RCC 7860 (cell line): ENCODE data around the gene SEMA4D.

Source experiments
- DNase-seq: peaks from one replicate; pipeline ENCODE4 v3.0.0-alpha.2; 2015; ENCODE audit warnings: low spot score
- FAIRE-seq: peaks from 2 replicates; lab custom pipeline; 2012; peaks lifted over from hg19 to GRCh38; lab: Jason Lieb, UNC

Gene SEMA4D

DNA sequence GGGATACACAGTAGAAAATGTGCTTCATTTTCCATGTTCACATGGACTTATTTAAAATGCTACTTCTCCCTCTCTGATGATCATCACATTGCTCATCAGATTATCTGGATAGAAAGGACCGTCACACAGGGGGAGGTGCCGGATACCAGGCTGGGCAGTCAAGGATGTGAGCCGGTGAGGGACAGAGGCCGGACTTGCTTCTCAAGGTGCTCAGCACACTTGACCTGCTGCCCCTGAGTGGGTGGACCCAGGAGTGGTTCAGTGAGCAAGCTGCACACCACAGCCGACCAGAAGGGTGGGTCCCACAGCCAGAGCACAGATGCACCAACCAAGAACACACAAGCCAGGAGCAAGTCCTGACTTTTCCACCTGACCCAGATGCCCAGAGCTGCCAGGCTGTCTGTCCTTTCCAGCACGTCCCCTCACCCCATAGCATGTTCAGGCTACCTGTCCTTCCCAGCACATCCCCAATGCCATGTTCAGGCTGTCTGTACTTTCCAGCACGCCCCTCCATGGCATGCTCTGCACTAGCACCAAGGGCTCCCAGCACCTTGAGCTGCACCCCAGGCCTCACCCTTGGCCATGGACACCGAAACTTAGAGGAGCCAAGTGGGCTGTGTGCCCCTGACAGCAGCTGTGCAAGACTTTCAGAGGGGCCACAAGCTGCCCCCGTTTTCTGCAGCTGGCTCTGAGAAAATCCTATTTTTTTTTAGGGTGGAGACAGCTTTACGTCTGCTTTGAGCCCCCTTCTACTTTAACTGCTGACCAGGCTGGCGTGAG is 101.8 kb downstream of the SEMA4D start:
- no peak for FAIRE-seq

DNA sequence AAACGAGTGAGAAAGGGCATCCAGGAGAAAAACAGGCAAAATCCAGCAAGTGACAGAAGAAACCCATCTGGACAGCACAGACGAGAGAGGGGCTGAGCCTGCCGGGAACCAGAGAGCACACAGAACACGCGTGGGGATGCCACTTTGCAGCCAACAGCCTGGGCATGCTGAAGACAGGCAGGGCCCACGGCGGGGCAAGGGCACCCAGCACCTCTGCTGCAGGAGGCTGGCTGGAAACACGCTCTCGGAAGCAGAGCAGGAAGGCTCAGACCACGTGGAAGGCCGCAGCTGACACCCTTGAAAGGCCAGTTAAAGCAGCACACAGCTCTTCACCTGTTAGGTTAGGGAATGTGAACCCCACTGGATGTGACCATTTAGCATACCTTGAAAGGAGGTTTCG is 103.5 kb downstream of the SEMA4D start:
- no peak for FAIRE-seq

More for the DNA sequence above, 101.8 kb downstream of the SEMA4D start:
- no peak for DNase-seq

DNA sequence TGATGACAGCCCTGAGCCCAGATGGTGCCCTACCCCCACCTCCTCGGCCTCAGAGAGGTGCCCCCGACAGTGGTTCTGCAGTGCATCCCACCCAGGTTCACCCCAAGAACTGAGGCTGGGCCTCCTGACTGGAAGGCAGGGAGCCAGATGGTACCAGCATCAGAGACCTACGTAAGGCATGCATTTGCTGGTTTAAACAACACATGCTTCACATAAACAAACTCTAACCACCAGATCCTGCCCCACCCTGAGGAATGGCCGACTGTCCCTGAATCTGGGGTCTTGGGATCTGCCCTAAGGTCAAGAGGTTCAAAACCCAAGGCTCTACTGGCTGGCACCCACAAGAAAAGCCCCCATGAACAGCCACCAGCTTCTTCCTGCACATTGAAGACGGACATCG is 106.3 kb downstream of the SEMA4D start:
- no peak for DNase-seq
- FAIRE-seq = no peak

More for the DNA sequence above, 103.5 kb downstream of the SEMA4D start:
- no peak for DNase-seq

DNA sequence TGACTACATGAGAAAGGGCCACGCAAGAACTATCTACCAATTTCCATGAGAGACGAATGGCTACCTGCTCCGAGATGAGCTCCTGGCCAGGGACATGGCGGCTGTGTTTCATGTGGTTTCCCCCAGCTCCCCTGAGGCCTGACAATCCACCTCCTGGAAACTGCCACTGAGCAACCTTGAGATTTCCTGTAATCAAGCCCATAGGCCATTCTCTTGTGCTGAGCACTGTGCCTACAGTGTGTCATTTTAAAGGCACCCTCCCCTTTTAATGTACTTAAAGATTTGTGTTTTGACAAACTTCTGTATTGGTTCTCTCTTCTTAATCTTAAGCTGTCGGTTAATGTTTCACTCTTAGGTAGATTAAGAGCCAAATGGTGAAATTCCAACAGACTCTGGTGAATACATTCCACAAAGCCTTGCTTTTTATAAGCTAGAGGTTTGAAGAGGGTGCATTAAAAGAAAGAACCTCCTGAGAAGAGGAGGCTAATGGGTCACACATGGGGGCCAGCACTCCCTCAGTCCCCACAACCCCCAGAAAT is 107.3 kb downstream of the SEMA4D start:
- no peak for FAIRE-seq
- DNase-seq = no peak

DNA sequence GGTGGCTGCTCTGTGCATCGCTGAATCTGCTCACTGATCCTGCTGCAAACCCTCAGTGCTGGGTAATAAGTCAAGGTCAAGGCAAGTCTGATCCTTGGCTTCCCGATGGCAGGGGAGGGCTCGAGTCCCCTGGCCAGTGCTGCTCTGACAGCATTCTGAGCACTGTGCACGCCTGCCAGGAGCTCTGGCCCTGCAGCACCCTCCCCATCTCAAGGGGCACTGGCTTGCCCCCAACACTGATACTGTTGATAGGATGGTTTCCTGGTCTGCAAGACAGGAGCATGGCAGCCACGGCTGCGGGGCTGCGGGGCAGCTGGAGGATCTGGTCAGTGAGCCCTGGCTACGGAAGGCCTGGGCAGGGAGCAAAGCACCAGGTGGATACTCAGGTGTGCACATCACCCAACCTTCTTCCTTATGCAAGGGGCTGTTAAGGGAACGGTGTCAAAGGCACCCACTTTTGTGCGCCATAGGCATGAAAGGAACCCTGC is 107.8 kb downstream of the SEMA4D start:
- DNase-seq = no peak
- FAIRE-seq = no peak

DNA sequence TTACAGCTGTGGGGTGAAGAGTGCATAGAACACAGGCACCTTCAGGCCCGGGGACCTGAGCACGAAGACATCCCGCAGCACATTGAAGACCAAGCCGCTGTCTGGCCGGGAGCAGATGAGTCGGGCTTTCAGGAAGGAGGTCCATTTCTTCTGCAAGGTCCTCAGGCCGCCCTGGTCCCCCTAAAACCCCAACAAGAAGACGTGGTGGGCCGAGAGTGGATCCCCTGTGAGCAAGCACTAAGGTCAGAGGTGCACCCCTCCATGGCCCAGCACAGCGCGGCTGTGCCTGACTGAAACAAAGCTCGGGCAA is 109.1 kb downstream of the SEMA4D start:
- DNase-seq (no peak), FAIRE-seq (no peak)

DNA sequence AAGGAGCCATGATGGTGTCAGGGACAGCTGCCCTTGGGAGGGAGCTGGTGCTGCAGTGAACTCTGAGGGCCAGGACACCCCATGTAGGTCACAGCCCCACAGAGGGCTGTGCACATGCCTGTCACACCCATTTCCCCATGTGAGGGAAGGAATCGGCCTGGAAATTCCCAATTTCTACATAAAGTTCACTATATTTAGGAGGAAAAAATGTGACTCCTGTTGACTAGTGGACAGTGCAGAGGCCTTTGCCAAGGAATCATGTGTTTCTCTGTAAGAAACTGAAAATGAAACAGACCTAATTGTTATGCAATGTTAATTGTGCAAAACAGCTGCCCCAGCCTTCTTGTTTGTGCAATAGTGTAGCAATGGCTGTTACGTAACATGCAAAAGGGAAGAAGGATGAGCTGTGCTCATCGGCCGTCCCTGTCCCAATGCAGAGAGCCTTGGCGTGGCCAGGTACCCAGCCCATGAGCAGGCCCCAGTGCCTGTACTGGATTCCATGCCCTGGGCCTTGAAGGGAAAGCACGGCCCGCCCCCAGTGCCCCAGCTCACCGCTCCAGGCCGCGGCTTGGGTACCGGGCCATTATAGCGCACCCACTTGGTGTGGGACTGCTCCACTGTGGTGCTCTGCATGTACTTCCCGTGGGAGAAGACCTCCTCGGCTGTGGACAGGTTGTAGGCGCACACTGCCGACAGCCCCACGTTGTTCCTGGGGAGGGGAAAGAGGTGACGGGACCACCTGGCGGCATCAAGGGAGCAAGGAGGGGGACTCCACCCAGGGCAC is 109.6 kb downstream of the SEMA4D start:
- DNase-seq = no peak
- no peak for FAIRE-seq

DNA sequence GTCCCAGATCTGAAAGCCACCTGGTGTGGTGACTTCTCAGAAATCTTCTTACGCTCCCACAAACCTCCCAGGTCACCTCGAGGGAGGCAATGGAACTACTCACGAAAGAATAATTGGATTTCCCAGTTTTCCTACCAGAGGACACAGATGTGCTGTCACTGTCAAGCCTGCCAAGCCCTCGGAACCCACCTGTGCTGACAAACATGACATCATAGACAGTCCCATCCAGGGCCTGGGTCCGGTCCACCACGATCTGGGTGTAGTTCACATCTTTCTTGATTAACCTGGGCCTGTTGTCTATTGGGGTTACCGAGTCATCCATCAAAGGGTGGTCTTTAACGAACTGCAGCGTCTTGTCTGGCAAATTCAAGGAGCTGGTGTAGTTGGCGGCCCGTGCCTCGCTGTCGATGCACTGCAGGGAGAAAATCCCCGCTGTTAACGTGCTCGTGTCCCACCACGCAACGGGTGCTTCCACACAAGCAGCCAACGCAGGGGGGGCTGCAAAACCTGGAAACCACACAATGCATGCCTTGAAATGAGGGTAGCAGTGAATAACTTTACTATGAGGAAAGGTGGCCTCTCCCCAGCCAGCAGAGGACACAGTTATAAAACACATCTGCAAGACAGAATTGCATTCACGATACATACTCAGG is 110.6 kb downstream of the SEMA4D start:
- FAIRE-seq = no peak
- DNase-seq = no peak

DNA sequence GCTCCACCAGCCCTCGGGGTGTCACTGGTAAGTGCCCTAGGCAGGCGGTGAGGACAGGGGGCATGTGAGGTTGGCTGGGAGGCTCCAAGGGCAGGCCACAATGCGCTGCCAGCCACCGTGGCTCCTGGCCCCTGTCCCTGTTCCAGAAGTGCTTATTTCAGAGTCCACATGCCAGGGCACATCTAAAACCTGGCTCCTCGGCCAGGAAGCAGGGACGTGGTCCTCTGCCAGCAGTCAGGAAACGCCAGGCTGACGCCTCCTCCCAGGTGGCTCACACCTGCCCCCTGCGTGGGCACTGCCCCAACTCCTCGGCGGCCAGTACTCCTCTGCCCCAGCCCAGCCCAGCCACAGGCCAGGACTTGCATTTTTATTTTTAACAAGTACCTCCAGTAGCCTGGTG is 111.1 kb downstream of the SEMA4D start:
- DNase-seq (no peak), FAIRE-seq (no peak)

DNA sequence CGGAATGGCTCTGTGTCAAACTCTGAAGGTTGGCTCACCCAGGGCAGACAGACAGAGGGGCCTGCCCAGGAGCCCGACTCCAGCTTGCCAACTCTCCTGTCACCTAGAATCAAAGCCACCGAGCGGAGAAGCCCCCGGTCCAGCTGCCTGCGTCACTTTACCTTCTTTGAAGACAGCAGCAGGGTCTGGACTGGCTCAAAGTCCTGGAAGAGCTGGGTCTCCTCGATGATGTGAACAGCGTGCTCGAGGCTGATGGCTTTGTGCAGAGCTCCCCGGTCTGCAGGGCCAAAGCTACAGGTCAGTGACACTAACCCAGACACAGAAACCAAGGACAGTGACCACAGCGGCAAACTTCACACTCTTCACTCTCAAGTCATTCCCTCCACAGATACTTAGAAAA is 111.7 kb downstream of the SEMA4D start:
- DNase-seq = no peak
- no peak for FAIRE-seq

DNA sequence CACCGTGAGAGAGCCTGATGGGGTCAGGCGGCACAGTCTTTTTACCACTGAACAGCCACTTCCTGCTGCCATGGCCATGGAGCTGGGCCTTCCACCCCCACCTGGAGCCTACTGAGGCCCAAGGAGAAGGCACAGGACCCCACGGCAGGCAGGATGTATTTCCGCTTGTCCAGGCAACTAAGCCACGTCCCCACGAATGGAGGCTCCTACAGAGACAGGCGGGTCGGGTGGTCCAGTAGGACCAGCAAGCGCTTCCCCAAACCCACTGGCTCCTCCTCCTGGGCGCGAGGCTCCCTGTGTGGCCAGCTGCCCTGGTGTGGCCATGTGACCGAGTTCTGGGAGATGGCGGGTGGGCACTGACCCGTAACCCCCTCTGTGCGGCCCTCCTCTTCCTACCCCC is 113.1 kb downstream of the SEMA4D start:
- no peak for FAIRE-seq

DNA sequence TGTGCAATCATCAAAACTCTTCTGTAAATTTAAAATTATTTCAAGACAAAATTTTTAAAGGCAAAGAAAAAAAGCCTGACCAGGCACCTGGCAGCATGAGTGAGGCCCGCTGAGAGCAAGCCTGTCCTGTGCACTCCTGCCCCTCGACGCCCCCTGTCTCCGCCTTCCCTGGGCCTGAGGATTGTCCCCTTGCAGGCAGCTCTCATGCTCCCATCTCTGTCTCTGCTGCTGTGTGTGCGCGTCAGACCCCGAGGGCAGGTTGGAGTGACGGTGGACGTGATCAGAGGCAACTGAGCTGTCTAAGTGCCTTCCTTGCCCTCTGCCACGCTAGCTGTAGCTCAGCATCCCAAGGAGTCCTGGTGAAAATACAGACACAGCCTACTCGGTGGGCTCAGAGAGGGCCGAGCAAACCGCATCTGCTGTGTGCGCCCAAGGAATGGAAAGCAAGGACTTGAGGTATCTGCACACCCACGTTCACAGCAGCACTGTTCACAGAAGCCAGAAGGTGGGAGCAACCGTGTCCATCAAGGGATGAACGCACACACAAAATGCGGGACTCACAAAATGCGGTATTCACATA is 114.1 kb downstream of the SEMA4D start:
- FAIRE-seq (no peak), DNase-seq (no peak)

More for the DNA sequence above, 113.1 kb downstream of the SEMA4D start:
- no peak for DNase-seq

DNA sequence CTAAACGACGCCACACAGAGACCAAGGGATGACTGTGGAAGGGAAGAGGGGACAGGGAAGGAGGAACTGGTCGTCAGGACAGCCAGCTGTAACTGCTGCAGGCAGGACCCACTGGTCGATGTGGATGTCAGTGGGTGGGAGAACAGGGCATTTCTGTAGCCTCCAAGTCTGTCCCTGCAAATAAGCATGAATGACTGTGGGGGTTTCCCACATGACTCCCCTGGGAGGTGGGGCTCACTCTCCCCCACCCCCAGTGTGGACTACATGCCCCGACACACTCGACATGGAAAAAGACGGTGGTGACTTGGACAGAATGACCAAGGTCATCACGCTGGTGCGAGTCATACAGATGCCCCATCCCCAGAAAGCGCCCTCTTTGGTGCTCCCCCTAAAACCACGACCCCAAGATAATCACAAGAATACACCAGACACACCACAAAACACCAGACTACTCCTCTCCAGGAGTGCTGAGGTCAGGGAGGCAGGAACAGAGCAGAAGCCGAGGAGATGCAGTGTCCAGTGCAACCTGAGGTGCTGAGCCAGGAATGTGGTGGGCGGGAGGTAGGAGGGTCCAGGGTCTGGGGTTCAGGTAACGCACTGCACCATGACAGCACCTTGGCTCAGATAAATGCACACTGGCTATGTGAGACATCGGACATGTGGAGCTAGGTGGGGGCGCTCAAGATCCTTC is 114.7 kb downstream of the SEMA4D start:
- FAIRE-seq (no peak), DNase-seq (no peak)

DNA sequence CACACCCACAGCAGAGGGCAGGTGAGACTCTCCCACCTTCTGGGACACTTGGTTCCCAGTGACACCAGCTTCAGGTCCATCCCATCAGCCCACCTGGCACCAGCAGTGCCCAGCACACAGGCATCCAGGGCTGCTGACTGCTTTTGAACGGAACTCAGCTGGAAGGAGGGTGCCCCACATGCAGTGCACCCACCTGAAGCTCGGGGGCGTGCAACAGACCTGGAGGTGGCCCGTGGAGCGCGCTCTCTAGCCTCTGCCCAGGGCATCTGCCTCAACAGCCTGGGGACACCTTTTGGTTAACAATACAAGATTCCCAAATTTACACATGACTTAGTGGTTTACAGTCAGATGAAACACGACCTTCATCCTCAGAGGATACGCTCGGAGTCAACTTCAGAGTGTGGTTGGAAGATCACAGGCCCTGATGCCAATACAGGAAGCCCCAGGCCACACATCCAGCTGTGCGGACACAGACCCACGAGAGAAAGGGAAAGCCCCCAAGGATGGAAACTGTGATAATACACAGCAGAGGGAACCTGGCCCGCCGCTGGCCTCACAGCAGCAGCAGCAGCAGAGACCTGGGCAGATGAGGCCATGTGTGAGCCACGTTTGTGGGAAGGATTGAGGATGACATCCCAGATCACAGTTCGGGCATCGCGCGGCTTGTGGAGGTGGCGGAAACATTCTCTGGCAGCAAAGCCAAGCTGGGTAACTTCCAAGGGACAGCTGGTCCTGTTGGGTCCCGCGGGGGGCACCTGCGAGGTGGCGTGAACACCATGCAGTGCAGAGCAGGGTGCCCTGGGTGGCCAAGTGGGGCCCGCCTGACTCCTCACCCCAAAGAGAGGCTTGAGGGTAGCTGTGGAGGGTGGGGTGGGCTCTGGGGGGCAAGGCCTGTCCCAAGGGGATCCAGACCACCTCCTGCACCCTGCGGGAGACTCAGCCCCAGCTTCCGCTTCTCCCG is 115.6 kb downstream of the SEMA4D start:
- DNase-seq = no peak
- no peak for FAIRE-seq

DNA sequence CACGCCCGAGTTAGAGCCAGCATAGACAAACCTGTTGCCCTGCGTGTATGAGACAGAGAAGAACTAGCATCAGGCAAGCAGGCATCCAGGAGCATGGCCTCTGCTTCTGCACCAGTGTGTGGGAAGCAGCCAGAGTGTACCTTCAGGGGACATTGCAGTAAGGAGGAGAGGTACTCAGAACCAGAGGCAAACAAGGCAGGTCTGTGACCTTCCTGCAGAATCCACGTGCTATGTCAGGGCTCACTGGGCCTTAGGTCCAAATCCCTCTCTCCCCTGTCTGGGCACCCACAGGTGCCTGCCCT is 116.7 kb downstream of the SEMA4D start:
- DNase-seq (no peak), FAIRE-seq (no peak)

DNA sequence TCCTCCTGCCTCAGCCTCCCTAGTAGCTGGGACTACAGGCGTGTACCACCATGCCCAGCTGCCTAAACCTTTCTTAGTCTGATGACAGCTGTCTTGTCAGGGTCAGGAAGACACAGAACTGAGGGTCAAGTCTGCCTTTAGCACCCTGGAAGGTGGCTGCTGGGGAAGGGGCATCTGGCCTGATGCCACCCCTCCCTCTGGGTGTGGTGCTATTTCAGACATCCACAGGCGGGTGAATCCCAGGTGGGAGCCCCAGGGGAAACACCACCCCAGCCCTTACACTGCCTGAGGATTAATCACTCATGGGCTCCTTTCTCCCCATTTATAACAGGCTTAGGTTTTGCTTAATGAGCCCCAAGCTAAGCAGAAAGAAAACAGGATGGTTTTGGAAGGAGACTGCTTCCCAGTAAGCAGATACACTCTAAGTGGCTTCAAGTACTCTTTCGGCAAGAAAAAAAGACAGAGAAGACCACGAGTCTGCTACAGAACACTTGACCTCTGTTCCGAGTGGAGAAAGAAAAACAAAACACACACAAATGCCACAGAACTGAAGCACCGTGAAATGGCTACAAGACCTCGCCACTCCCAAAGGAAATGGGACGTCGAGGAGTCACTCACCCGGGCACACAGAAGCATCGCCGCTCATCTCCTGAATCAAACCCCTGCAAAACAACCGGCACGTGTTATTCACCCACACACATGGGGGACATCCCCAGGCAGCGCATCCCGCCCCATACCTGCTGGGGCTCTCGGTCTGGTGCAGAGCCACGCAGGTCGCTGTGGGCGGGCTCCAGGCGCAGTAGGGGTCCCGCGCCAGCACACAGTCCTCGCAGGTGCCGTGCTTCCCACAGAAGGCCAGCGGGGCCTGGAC is 117.2 kb downstream of the SEMA4D start:
- DNase-seq (no peak), FAIRE-seq (no peak)

DNA sequence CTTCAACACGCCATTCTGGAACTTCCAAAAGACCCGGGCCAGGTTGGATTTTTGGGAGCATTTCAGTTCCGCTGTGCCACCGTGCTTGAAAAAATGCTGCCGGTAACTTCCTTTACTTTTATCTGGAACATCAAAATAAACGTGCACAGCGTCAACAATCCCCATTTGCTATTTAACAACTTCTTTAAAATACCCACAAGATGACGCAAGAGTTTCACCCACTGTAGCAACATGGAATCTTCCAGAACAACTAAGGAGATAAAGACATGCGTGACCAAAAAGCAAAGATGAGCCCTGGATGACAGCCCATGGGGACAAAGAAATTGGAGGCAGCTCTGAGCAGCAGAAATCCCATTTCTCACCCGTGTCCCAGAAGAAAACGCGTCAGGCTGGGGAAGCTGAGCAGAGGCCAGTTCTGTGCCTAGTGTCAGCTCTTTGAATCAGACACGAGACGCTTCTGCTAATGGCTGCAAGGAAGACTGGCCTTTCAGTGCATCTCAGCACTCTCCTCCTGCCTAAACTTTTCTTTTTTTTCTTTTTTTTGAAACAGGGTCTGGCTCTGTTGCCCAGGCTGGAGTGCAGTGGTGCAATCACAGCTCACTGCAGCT is 118.3 kb downstream of the SEMA4D start:
- FAIRE-seq (no peak), DNase-seq (no peak)

DNA sequence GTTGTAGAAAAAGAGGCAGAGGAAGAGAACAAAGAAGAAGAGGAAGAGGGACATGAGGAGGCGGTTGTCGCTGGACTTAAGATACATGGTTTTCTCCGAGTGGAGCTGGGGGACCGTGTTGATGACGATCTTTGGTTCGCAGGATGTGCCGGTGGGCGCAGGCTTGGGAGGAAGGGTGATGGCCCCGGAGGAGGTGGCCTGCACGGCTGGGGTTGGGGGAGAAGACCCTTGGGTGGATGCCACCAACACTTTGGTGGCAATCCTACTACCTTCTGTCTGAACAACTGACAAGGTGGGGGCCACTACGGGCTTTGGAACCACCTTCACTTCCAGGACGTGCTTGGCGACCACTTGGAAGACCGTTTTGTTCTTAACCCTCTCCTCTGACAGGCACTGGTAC is 118.9 kb downstream of the SEMA4D start:
- FAIRE-seq = no peak
- no peak for DNase-seq
